GM19452 (cell line): ENCODE measurements around the gene QTRT2.

ENCODE experiments used
- ATAC-seq: cut with Tn5 transposase; IDR thresholded peaks from one replicate; pipeline ENCODE4 v1.9.1; 2021; ENCODE audit not compliant: unreplicated experiment

The QTRT2 gene

GRCh38 chr3:114056130-114057010 lies at the start of gene QTRT2, which contains the start of gene CCDC191:
TSS of gene QTRT2 (plus strand) at chr3:114056737. CDS start at chr3:114065258, 8,521 bp downstream.
TSS of gene CCDC191 (minus strand) at chr3:114056526. CDS start at chr3:114056466, 60 bp downstream.
- peak; percentile 98 for ATAC-seq

GRCh38 chr3:114011059-114011797 lies 45.3 kb upstream of the QTRT2 start:
- no peak for ATAC-seq

GRCh38 chr3:114014211-114014610 lies 42.3 kb upstream of the QTRT2 start:
- no peak for ATAC-seq

GRCh38 chr3:114019486-114019885 lies 37.1 kb upstream of the QTRT2 start:
- no peak for ATAC-seq

- no peak for ATAC-seq
Observed at GRCh38 chr3:114020907-114021306, 35.6 kb upstream of the QTRT2 start.

GRCh38 chr3:114022145-114022802 lies 34.3 kb upstream of the QTRT2 start:
- no peak for ATAC-seq

- no peak for ATAC-seq
Observed at GRCh38 chr3:114025451-114025850, 31.1 kb upstream of the QTRT2 start.

GRCh38 chr3:114026331-114026730 lies 30.2 kb upstream of the QTRT2 start:
- ATAC-seq = no peak

- no peak for ATAC-seq
Observed at GRCh38 chr3:114033721-114034120, 22.8 kb upstream of the QTRT2 start.

GRCh38 chr3:114034211-114034610 lies 22.3 kb upstream of the QTRT2 start:
- ATAC-seq = no peak

- no peak for ATAC-seq
Observed at GRCh38 chr3:114034787-114035545, 21.6 kb upstream of the QTRT2 start.

GRCh38 chr3:114035896-114036295 lies 20.6 kb upstream of the QTRT2 start:
- ATAC-seq = no peak

GRCh38 chr3:114043205-114043604 lies 13.3 kb upstream of the QTRT2 start:
- ATAC-seq = no peak

- no peak for ATAC-seq
Observed at GRCh38 chr3:114052216-114052615, 4.3 kb upstream of the QTRT2 start.

- ATAC-seq = peak; percentile 10
Observed at GRCh38 chr3:114057011-114057347, 442 bp downstream of the QTRT2 start.

- no peak for ATAC-seq
Observed at GRCh38 chr3:114058646-114059045, 2.1 kb downstream of the QTRT2 start.

- ATAC-seq = no peak
Observed at GRCh38 chr3:114060906-114061655, 4.5 kb downstream of the QTRT2 start.

- ATAC-seq = no peak
Observed at GRCh38 chr3:114067804-114068203, 11.3 kb downstream of the QTRT2 start.

- no peak for ATAC-seq
Observed at GRCh38 chr3:114068336-114068735, 11.8 kb downstream of the QTRT2 start.

- no peak for ATAC-seq
Observed at GRCh38 chr3:114071786-114072185, 15.2 kb downstream of the QTRT2 start.
